ENCODE measurements around the gene DOC2A.
"Not testable (repeated sequence)": the region's sequence is repeated elsewhere in the genome, so short reads cannot be mapped to it uniquely, and the experiment has no call there.

The DOC2A gene

GRCh38 chr16:30041841-30042240 is 31.0 kb upstream of the DOC2A start:
- Histone ChIP-seq H3K4me3 (ENCODE audit: low read length) (no peak overlapping the region), H3K9me3 (ENCODE audit: insufficient read depth, low read depth, low read length) (no peaks in the 10 kb centered on the region), H3K27me3 (ENCODE audit: insufficient read depth, low read length) (no peaks in the 10 kb centered on the region), H3K9ac (ENCODE audit: low read depth, low read length) (no peak overlapping the region), H3K27ac (ENCODE audit: low read depth, low read length) (no peak overlapping the region), H3K4me1 (ENCODE audit: insufficient read depth, low read length) (no peaks in the 10 kb centered on the region), H3K36me3 (ENCODE audit: insufficient read depth, low read length) (no peaks in the 10 kb centered on the region)
- 23% methylated on average over 1 of the region's 5 CpGs for WGBS

- not testable (repeated sequence) for H3K4me1 ChIP-seq (ENCODE audit: insufficient read depth, low read length); H3K27ac ChIP-seq (ENCODE audit: low read depth, low read length); H3K9me3 ChIP-seq (ENCODE audit: insufficient read depth, low read depth, low read length); H3K27me3 ChIP-seq (ENCODE audit: insufficient read depth, low read length); H3K36me3 ChIP-seq (ENCODE audit: insufficient read depth, low read length); H3K4me3 ChIP-seq (ENCODE audit: low read length); H3K9ac ChIP-seq (ENCODE audit: low read depth, low read length)
- 86% methylated on average over 5 of the region's 5 CpGs for WGBS
Measured at GRCh38 chr16:30040690-30041089, 29.9 kb upstream of the DOC2A start.

GRCh38 chr16:30040221-30040620 is 29.4 kb upstream of the DOC2A start:
- Histone ChIP-seq H3K36me3 (ENCODE audit: insufficient read depth, low read length) (no peaks in the 10 kb centered on the region), H3K4me1 (ENCODE audit: insufficient read depth, low read length) (no peaks in the 10 kb centered on the region), H3K9ac (ENCODE audit: low read depth, low read length) (no peak overlapping the region), H3K9me3 (ENCODE audit: insufficient read depth, low read depth, low read length) (no peaks in the 10 kb centered on the region), H3K4me3 (ENCODE audit: low read length) (no peak overlapping the region), H3K27ac (ENCODE audit: low read depth, low read length) (no peak overlapping the region), H3K27me3 (ENCODE audit: insufficient read depth, low read length) (peaks cover 5% of the 10 kb centered on the region)
- 84% methylated on average over 5 of the region's 5 CpGs for WGBS

GRCh38 chr16:30033270-30033669 is 22.4 kb upstream of the DOC2A start:
- Histone ChIP-seq H3K27ac (ENCODE audit: low read depth, low read length) (no peak overlapping the region), H3K27me3 (ENCODE audit: insufficient read depth, low read length) (peaks cover 36% of the 10 kb centered on the region), H3K4me1 (ENCODE audit: insufficient read depth, low read length) (peaks cover 13% of the 10 kb centered on the region), H3K9me3 (ENCODE audit: insufficient read depth, low read depth, low read length) (no peaks in the 10 kb centered on the region), H3K9ac (ENCODE audit: low read depth, low read length) (no peak overlapping the region), H3K36me3 (ENCODE audit: insufficient read depth, low read length) (no peaks in the 10 kb centered on the region), H3K4me3 (ENCODE audit: low read length) (no peak overlapping the region)
- WGBS, result 86% methylated on average over 7 of the region's 7 CpGs

GRCh38 chr16:30032083-30032819 is 21.4 kb upstream of the DOC2A start:
- 19% methylated on average over 11 of the region's 12 CpGs for WGBS
- H3K4me1 ChIP-seq (ENCODE audit: insufficient read depth, low read length), result peaks cover 13% of the 10 kb centered on the region
- peaks cover 36% of the 10 kb centered on the region for H3K27me3 ChIP-seq (ENCODE audit: insufficient read depth, low read length)
- peak overlapping the region; percentile 67 for H3K4me3 ChIP-seq (ENCODE audit: low read length)
- H3K36me3 ChIP-seq (ENCODE audit: insufficient read depth, low read length), result no peaks in the 10 kb centered on the region
- H3K27ac ChIP-seq (ENCODE audit: low read depth, low read length), result no peak overlapping the region
- H3K9me3 ChIP-seq (ENCODE audit: insufficient read depth, low read depth, low read length), result no peaks in the 10 kb centered on the region
- no peak overlapping the region for H3K9ac ChIP-seq (ENCODE audit: low read depth, low read length)

- Histone ChIP-seq H3K27ac (ENCODE audit: low read depth, low read length) (no peak overlapping the region), H3K9ac (ENCODE audit: low read depth, low read length) (no peak overlapping the region), H3K4me1 (ENCODE audit: insufficient read depth, low read length) (peaks cover 13% of the 10 kb centered on the region), H3K27me3 (ENCODE audit: insufficient read depth, low read length) (peaks cover 36% of the 10 kb centered on the region), H3K36me3 (ENCODE audit: insufficient read depth, low read length) (no peaks in the 10 kb centered on the region), H3K4me3 (ENCODE audit: low read length) (peak overlapping the region; percentile 67), H3K9me3 (ENCODE audit: insufficient read depth, low read depth, low read length) (no peaks in the 10 kb centered on the region)
- WGBS, result 21% methylated on average over 10 of the region's 11 CpGs
Measured at GRCh38 chr16:30031477-30031918, 20.7 kb upstream of the DOC2A start.

GRCh38 chr16:30030841-30031413 is 20.1 kb upstream of the DOC2A start, which contains the start of gene TLCD3B:
TLCD3B (minus strand) TSS chr16:30031271; CDS start chr16:30030527, 744 bp downstream.
- H3K4me3 ChIP-seq (ENCODE audit: low read length), result peak within 1 kb of the TSS; percentile 67
- peaks cover 13% of the 10 kb centered on the region for H3K4me1 ChIP-seq (ENCODE audit: insufficient read depth, low read length)
- H3K9ac ChIP-seq (ENCODE audit: low read depth, low read length), result peak within 1 kb of the TSS; percentile 60
- H3K9me3 ChIP-seq (ENCODE audit: insufficient read depth, low read depth, low read length), result no peaks in the 10 kb centered on the region
- no peak within 1 kb of the TSS for H3K27ac ChIP-seq (ENCODE audit: low read depth, low read length)
- under 1% methylated on average over 25 of the region's 27 CpGs for WGBS
- H3K27me3 ChIP-seq (ENCODE audit: insufficient read depth, low read length), result peaks cover 33% of the 10 kb centered on the region
- no peaks in the 10 kb centered on the region; the same call in 1 of the 2 replicates for H3K36me3 ChIP-seq (ENCODE audit: insufficient read depth, low read length)

GRCh38 chr16:30030011-30030685 is 19.3 kb upstream of the DOC2A start:
- H3K36me3 ChIP-seq (ENCODE audit: insufficient read depth, low read length), result no peaks in the 10 kb centered on the region; the same call in 1 of the 2 replicates
- H3K4me1 ChIP-seq (ENCODE audit: insufficient read depth, low read length), result peaks cover 13% of the 10 kb centered on the region
- peak overlapping the region; percentile 67 for H3K4me3 ChIP-seq (ENCODE audit: low read length)
- H3K27ac ChIP-seq (ENCODE audit: low read depth, low read length), result no peak overlapping the region
- H3K9ac ChIP-seq (ENCODE audit: low read depth, low read length), result peak overlapping the region; percentile 60
- H3K27me3 ChIP-seq (ENCODE audit: insufficient read depth, low read length), result peaks cover 30% of the 10 kb centered on the region
- WGBS, result 18% methylated on average over 23 of the region's 23 CpGs
- H3K9me3 ChIP-seq (ENCODE audit: insufficient read depth, low read depth, low read length), result no peaks in the 10 kb centered on the region

GRCh38 chr16:30028438-30029076 is 17.7 kb upstream of the DOC2A start:
- Histone ChIP-seq H3K27ac (ENCODE audit: low read depth, low read length) (no peak overlapping the region), H3K9me3 (ENCODE audit: insufficient read depth, low read depth, low read length) (no peaks in the 10 kb centered on the region), H3K4me1 (ENCODE audit: insufficient read depth, low read length) (peaks cover 13% of the 10 kb centered on the region), H3K4me3 (ENCODE audit: low read length) (no peak overlapping the region), H3K27me3 (ENCODE audit: insufficient read depth, low read length) (peaks cover 29% of the 10 kb centered on the region), H3K36me3 (ENCODE audit: insufficient read depth, low read length) (no peaks in the 10 kb centered on the region; the same call in 1 of the 2 replicates), H3K9ac (ENCODE audit: low read depth, low read length) (no peak overlapping the region)
- 25% methylated on average over 18 of the region's 18 CpGs for WGBS

GRCh38 chr16:30027588-30028437 is 17.0 kb upstream of the DOC2A start:
- Histone ChIP-seq H3K27me3 (ENCODE audit: insufficient read depth, low read length) (peaks cover 23% of the 10 kb centered on the region), H3K27ac (ENCODE audit: low read depth, low read length) (no peak overlapping the region), H3K9me3 (ENCODE audit: insufficient read depth, low read depth, low read length) (no peaks in the 10 kb centered on the region), H3K4me3 (ENCODE audit: low read length) (no peak overlapping the region), H3K9ac (ENCODE audit: low read depth, low read length) (no peak overlapping the region), H3K4me1 (ENCODE audit: insufficient read depth, low read length) (peaks cover 13% of the 10 kb centered on the region), H3K36me3 (ENCODE audit: insufficient read depth, low read length) (no peaks in the 10 kb centered on the region; the same call in 1 of the 2 replicates)
- 62% methylated on average over 13 of the region's 13 CpGs for WGBS
